Measurements from ENCODE around the gene MYO1H. TPM values are rescaled to one million over a fixed set of nuclear protein-coding genes. Genes with fewer than 3 reads are reported as not detected.
"Not testable (repeated sequence)": the region's sequence is repeated elsewhere in the genome, so short reads cannot be mapped to it uniquely, and the experiment has no call there.

The MYO1H gene
- total RNA-seq, 1 donor from 2014 or later, result 0.72 TPM

GRCh38 chr12:109389146-109389545 lies 41.4 kb downstream of the MYO1H start:
- Mint-ChIP-seq H3K4me3 (no peak overlapping the region), H3K36me3 (no peaks in the 10 kb centered on the region), H3K4me1 (ENCODE audit: unreplicated experiment) (peaks cover 5% of the 10 kb centered on the region), H3K27ac (no peak overlapping the region), H3K9me3 (peaks cover 4% of the 10 kb centered on the region), H3K27me3 (peaks cover 16% of the 10 kb centered on the region)
- no peak for DNase-seq (ENCODE audit: extremely low spot score, unreplicated experiment)
- TF ChIP-seq CTCF (conservative IDR thresholded peaks at IDR 0.05), result no peak

DNA sequence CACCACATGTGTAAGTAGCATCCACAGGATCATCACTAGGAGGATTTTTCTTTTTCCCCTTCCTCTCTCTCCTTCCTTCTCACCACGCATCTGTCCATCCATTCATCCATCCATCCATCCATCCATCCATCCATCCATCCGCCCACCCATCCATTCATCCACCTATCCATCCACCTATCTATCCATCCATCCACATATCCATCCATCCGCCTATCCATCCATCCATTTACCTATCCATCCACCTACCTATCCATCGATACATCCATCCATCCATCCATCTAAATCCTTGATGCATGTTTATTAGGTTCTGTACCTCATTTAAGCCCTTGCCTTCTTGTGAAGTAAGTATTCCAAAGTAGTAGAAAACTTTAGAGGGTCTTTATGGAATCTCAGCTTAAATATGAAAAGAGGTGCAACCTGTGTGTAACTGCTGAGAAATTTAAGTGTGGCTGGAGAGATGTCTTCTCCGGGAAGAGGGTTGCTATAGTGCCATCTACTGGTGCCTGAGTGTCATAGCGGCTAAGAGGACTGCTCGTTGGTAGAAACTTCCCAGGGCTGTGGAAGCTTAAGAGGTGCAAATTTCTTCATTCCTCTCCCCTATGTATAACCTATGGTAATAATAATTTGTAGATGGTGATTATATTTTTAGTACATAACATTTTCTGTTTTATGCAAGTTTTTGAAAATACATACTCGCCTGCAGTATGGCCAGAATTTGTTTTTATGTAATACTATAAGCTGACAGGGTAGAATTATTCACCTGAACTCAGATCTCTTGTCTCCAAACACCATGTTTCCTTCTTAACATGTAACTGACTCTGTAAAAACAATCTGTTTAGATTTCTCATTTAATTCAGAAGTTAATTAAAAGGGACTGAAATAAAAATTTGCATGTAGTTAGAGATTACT lies 46.0 kb downstream of the MYO1H start:
- H3K36me3 Mint-ChIP-seq, result no peaks in the 10 kb centered on the region
- peaks cover 7% of the 10 kb centered on the region for H3K27me3 Mint-ChIP-seq
- TF ChIP-seq CTCF (conservative IDR thresholded peaks at IDR 0.05), result peak; percentile 92
- no peaks in the 10 kb centered on the region for H3K4me1 Mint-ChIP-seq (ENCODE audit: unreplicated experiment)
- no peaks in the 10 kb centered on the region for H3K9me3 Mint-ChIP-seq
- no peak overlapping the region for H3K27ac Mint-ChIP-seq
- no peak for DNase-seq (ENCODE audit: extremely low spot score, unreplicated experiment)
- H3K4me3 Mint-ChIP-seq, result no peak overlapping the region

GRCh38 chr12:109394891-109395290 lies 47.2 kb downstream of the MYO1H start:
- no peak for TF ChIP-seq CTCF (conservative IDR thresholded peaks at IDR 0.05)
- Mint-ChIP-seq H3K27me3 (peaks cover 10% of the 10 kb centered on the region), H3K4me1 (ENCODE audit: unreplicated experiment) (no peaks in the 10 kb centered on the region), H3K36me3 (no peaks in the 10 kb centered on the region), H3K4me3 (no peak overlapping the region), H3K9me3 (no peaks in the 10 kb centered on the region), H3K27ac (no peak overlapping the region)
- no peak for DNase-seq (ENCODE audit: extremely low spot score, unreplicated experiment)

DNA sequence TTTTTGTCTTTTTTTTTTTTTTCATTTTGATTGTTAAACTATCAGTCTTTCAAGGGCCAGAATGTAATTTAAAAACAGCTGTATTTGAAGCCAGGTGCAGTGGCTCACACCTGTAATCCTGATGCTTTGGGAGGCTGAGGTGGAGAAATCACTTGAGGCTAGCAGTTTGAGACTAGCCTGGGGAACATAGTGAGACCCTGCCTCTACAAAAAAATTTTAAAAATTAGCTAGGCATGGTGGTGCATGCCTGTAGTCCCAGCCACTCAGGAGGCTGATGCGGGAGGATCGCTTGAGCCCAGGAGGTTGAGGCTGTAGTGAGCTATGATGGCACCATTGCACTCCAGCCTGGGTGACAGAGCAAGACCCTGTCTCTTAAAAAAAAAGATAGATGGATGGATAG lies 57.1 kb downstream of the MYO1H start:
- DNase-seq (ENCODE audit: extremely low spot score, unreplicated experiment); H3K4me3 Mint-ChIP-seq; H3K9me3 Mint-ChIP-seq; H3K36me3 Mint-ChIP-seq; H3K4me1 Mint-ChIP-seq (ENCODE audit: unreplicated experiment); H3K27ac Mint-ChIP-seq: not testable (repeated sequence)
- H3K27me3 Mint-ChIP-seq, result peaks cover 44% of the 10 kb centered on the region

DNA sequence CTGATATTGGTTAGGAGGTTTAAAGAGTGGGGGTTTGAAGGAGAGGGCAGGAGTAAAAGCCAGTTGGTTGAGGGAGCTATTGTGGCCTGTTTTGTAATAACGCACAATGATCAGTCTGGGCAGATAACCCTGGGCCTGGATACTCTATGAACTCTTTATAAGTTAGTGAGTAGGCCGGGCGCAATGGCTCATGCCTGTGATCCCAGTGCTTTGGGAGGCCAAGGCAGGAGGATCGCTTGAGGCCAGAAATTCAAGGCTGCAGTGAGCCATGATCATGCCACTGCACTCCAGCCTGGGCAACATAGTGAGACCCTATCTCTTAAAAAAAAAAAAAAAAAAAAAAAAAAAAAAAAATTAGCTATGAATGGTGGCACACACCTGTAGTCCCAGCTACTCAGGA lies 58.4 kb downstream of the MYO1H start:
- H3K4me1 Mint-ChIP-seq (ENCODE audit: unreplicated experiment), result not testable (repeated sequence)

GRCh38 chr12:109418848-109419480 lies 71.3 kb downstream of the MYO1H start:
- DNase-seq (ENCODE audit: extremely low spot score, unreplicated experiment), result no peak
- TF ChIP-seq CTCF (conservative IDR thresholded peaks at IDR 0.05), result no peak
- H3K4me1 Mint-ChIP-seq (ENCODE audit: unreplicated experiment), result no peaks in the 10 kb centered on the region
- no peaks in the 10 kb centered on the region for H3K36me3 Mint-ChIP-seq
- H3K27ac Mint-ChIP-seq, result no peak overlapping the region
- no peaks in the 10 kb centered on the region for H3K9me3 Mint-ChIP-seq
- no peak overlapping the region for H3K4me3 Mint-ChIP-seq
- peaks cover 8% of the 10 kb centered on the region for H3K27me3 Mint-ChIP-seq

More for the DNA sequence above, 58.4 kb downstream of the MYO1H start:
- H3K9me3 Mint-ChIP-seq; H3K4me3 Mint-ChIP-seq; DNase-seq (ENCODE audit: extremely low spot score, unreplicated experiment); H3K36me3 Mint-ChIP-seq; H3K27ac Mint-ChIP-seq: not testable (repeated sequence)
- peaks cover 34% of the 10 kb centered on the region for H3K27me3 Mint-ChIP-seq

Measured in type B pancreatic cell (in vitro differentiated cells).